Fibroblast of upper back skin (primary cell): ENCODE data around the gene SLC19A3.
A peak's percentile ranks its signal among the peaks of the same experiment; 100 is the strongest.
"Not testable (repeated sequence)": the region's sequence is repeated elsewhere in the genome, so short reads cannot be mapped to it uniquely, and the experiment has no call there.

Experiments
- DNase-seq: peaks from one replicate; pipeline ENCODE4 v3.0.0-alpha.2; 2013

The SLC19A3 gene

DNA sequence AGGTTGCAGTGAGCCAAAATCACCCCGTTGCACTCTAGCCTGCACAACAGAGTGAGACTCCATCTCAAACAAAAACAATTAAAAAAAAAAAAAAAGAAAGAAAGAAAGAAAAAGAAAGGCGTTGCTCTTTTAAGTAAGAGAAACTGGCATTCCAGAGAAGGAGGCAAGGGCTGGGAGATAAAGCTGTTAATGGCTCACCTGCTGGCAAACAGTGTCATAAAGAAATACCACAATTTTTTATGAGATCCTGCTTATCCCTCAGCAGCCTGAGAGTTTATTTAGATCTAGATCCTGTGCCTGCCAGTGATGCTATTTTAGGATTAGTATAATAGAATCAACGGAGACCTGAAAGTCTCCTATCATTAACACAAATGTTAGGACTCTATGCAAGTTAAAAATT, 16.3 kb downstream of the SLC19A3 start:
- no peak for DNase-seq

DNA sequence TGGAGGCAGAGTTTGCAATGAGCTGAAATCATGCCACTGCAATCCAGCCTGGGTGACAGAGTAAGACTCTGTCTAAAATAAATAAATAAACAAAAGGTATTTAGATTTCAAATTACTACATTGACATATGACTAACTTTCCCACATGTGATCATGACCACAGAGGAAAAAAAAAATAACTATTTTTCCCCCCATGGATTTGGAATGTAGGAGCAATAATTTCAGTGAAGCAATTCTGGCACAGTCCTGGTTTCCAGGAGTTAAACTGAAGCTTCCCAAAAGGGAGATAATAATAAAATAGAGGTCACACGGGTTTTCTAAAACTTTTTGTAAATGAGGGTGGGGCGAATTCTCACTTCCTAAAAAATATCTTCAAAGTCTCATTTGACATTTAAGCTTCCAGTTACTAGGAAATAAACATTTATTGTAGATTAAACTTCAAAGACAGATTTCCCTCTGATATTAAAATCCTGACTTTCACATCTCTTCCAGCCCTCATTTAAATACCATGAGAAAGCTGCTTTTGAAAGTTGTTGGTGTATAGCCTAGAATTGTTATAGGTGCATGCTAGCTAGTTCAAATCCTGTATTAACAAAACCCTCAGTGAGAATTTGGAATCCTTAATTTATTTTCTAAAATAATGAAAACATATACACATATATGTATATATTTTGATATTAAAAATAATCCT, 20.7 kb downstream of the SLC19A3 start:
- DNase-seq: no peak

DNA sequence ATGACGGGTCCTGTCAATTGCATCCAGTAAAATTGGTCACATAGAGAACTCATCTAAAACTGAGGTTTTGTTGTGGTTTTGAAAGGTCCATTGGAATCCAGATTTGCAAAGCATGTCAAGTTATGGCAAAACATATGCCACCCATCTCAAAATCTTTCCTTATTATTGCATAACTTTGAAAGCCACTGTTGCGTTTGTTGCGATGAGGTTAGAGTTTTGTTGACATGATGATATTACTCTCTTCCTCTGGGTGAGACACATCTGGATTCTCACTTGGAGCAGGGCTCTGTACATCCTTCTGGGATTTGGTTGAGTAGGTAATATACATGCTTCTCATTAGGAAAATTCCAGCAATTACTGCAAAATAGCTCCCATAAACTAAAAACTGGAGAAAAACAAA, 30.6 kb downstream of the SLC19A3 start:
- DNase-seq: no peak

DNA sequence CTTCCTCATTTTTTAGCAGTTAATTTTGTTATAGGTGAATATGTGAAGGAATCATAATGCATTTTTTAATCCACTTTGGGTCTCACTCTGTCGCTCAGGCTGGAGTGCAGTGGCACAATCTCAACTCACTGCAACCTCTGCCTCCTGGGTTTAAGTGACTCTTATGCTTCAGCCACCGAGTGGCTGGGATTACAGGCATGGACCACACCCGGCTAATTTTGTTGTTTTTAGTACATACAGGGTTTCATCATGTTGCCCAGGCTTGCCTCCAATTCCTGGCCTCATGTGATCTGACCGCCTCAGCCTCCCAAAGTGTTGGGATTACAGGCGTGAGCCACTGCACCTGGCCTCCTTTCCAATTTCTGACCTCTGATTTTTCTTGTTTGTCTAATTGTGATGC, 33.6 kb downstream of the SLC19A3 start:
- DNase-seq: no peak

DNA sequence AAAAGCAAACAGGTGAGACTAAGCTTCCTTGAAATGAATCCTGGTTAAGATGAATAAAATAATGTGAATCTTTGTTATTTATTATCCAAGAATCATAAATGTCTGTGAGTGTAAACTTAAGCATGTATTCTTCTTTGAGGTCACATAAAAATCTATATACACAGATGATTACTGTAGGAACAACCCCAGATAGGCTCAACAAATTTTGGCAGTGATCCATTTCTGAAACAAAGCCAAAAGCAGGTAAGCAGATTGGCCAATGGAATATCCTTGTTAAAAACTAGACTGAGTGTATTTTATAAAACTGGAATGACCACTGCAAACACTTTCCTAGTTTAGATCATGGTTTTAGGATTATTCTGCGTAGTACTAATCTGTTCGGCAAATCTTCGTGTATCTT, 39.9 kb downstream of the SLC19A3 start:
- DNase-seq: no peak

DNA sequence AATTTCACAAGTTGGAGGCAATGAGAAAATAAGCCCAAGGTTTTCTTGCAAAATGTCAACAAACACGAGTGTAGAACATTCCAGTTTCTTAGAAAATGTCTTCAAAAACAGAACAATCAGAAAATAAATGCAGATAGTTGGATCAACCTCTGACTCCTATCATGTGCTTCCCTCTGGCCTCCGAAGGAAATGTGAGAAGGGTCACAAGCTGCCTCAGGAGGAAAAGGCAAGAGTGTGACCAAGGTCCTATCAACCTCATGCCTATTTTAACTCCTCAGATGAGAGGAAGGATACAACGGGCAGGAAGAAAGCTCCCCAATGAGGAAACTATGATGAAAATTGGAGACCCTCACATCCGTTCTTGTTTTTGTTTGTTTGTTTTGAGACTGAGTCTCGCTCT, 43.3 kb downstream of the SLC19A3 start:
- DNase-seq: no peak

DNA sequence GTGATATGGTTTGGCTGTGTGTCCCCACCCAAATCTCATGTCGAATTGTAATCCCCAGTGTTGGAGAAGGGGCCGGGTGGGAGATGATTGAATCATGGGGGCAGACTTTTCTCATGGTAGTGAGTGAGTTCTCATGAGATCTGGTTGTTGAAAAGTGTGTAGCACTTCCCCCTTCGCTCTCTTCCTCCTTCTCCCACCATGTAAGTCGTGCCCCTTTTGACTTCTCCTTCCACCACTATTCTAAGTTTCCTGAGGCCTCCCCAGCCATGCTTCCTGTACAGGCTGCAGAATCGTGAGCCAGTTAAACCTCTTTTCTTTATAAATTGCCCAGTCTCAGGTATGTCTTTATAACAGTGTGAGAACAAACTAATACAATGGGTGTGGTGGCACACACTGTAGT, 44.2 kb downstream of the SLC19A3 start:
- not testable (repeated sequence) for DNase-seq

DNA sequence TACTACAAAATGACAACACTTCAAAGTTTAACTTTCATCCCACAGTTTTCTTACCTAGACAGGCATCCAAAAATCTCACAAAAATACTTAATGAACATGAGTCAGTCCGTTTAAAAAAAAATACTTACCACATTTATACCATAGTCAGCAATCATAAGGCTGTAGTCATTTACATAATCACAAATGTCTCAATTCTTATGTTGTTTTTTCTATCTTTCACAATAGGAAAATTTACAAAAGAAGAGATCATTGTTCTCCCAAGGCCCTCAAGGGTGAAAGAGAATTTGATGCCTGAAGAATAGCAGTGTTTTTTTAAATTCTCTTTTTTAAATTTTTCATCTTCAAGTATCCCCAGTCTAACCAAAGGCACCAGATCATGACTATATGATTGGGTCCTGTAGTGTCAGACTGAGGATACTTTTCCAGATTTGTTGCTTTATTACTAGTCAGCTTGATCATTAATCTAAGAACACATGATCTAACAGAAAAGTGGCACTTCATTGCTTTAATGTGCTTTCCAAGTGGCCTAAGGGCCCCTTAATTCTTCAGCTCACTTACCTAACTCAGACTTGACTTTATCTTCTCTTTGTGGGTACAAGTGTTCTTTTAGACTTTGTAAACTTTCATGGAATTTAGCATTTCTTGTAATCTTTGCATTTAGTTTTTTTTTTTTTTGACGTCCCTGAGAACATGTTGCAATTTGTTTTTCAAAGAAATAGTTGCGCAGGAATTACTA, 46.5 kb downstream of the SLC19A3 start:
- no peak for DNase-seq

DNA sequence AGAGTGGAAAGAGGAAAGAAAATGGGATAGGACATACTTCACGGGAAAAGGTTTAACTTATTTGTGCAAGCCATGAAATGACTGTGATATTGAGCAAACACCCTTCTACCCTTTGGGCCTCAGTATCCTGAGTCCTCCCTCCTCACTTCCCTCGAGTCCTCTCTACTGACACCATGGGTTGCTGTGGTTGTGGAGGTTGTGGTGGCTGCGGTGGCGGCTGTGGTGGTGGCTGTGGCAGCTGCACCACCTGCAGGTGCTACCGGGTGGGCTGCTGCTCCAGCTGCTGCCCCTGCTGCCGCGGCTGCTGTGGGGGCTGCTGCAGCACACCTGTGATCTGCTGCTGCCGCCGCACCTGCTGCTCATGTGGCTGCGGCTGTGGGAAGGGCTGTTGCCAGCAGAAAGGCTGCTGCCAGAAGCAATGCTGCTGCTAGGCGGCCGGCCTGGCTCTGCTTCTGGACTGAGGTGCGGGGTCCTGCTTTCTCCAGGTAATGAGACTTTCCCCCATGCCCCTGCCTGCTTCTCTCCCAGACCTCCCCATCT, 51.1 kb downstream of the SLC19A3 start, which contains the start of gene SCYGR5:
Gene SCYGR5, plus strand, starts transcription at position 174 of the 540 bp plus-strand sequence. Its CDS starts 0 bp downstream, at position 174.
- DNase-seq: not testable (repeated sequence)

DNA sequence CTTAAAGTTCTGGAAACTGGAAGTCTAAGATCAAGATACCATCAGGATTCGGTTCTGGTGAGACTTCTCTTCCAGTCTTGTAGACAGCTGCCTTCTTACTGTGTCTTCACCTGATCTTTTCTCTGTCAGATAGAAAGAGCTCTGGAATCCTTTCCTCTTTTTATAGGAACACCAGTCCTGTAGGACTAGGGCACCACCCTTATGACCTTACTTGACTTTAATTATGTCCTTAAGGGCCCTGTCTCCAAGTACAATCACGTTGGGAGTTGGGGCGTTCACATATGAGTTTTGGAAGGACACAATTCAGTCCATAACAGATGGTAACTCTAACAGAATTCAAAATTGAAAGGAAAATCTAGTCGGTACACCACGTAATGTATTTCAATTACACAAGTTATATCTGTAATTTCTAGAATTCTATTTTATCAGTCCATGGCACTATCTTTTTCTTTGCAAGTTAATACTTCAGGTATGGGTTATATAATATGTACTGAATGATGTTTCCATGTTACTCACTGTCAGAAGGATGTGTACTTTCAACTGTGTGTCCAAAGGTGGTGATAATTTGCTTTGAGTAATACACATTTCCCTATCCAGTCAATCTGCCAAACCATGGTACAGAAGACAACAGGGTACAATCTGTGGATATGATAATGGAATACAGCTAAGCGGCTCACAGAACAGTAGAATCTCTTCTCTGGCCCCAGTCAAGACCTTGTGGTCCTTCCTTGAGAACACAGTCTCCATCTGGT, 52.5 kb downstream of the SLC19A3 start:
- DNase-seq: no peak

DNA sequence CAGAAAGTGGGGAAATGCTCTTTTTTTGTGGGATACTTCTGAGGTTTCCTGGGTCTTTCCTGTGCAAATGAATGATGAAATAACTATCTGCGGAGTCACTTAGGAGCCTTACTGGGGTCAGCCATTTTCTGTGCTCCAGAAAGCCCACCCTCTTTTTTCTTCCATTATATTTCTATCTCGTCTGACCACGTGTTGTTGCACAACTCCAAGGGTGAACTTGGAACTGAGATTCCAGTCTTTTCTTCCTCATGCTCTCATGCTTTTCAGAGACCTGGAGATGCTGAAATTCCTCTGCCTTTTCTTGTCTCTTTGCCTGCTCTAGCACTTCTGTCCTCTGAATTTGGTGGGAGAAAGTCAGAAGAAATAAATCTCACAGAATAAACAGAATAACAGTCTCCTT, 56.0 kb downstream of the SLC19A3 start:
- DNase-seq: no peak

DNA sequence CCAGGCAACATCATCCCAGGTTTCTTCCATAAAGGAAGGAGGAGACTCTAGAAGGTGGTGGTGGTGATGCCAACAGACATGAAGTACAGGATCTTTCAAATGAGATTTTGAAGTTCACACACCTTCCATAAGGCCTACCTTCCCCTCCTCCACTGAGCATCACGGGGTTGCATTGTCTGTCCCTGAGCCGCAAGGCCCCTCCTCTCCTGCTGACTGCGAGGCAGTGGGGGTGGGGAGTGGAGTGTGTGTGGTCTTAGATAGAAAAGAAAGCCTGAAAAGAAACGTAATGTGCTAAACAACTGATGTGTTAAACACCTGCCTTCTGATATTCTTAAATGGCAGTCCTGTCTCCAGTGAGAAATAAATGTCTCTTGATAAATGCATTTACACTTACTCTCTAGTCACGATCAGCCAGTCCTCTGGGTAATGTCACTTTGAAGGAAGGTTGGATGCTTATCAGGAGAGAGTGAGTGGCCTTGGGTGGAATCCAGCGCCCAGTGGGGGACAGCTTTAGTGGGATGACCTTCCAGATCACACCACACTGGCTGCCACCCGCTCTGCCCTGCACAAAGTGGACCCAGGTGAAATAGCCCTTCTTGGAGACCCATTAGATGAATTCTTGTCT, 56.7 kb downstream of the SLC19A3 start:
- no peak for DNase-seq

DNA sequence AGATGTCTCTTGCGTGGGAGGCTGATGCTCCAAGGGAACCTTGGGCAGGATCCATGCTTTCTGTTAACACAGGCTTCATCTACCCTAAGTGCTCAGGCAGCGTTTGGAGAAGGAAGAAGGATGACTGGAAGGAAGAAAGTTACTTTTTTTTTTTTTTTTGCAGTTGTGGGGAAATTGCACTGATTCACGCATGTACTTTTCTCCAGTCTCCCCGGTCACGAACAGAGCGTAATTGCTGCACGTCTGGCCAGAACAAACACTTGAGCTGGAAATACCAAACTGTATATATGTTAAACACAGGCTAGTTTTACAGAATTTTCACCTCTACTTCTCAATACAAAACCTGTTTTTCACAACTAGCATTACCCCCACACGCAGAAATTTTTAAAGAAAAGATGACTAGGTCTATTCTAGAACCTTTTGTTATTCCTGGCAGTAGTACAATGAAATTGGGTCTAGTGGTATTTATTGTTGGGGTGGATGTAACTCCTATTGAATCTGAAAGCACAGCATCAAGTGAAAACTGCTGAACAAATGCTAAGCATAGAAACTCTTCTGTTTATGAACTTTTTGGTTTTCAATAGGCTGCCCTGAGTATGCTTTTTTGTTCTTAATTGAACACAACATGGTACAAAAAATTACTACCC, 60.5 kb downstream of the SLC19A3 start:
- no peak for DNase-seq

DNA sequence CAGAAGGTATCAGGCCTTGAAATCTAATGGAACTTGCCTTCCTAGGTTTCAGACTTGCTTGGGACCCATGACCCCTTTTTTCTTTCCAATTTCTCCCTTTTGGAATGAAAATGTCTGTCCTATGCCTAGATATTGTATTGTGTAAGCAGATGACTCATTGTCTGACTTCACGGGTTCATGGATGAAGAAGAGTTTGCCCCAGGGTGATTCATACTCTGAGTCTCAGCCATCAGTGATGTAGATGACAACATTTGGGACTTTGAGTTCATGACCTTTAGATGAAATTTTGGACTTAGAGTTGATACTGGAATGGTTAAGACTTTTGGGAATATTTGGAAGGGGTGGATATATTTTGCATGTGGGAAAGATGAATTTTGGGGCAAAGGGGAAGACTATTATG, 62.4 kb downstream of the SLC19A3 start:
- peak; percentile 84 for DNase-seq

DNA sequence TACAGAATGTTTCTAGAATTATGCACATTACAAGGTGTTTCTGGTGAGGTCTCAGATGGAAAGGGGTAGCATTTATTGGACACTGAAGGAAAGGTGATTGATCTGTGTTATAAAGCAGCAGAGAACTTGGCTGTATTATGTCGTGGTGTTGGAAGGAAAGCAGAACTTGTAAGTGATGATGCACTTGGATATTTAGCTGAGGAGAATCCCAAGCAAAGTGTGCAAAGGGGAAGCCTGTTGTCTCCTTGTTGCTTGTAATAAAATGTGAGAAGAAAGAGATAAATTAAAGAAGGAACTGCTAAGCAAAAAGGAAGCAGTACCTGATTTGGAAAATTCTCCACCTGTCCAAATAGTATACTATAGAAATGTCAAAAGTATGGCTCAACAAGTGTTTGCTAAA, 63.4 kb downstream of the SLC19A3 start:
- no peak for DNase-seq

DNA sequence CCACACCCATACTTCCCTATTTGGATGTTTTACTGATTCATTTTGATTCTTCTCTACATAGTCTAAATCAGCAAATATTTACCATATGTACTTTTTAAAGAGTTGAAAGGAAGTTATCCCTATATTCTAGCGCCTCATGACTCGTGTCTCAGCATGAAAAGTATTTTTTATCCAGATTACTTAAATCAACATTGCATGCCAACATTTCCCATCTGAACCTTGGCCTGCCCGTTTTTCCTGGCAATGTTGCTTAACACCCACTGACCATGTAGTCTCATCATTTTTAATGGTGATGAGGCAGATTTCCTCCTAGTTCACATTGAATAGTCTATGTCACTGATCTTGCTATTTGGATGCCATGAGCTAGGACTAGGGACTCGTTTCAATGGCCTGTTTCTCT, 64.4 kb downstream of the SLC19A3 start:
- peak; percentile 20 for DNase-seq

DNA sequence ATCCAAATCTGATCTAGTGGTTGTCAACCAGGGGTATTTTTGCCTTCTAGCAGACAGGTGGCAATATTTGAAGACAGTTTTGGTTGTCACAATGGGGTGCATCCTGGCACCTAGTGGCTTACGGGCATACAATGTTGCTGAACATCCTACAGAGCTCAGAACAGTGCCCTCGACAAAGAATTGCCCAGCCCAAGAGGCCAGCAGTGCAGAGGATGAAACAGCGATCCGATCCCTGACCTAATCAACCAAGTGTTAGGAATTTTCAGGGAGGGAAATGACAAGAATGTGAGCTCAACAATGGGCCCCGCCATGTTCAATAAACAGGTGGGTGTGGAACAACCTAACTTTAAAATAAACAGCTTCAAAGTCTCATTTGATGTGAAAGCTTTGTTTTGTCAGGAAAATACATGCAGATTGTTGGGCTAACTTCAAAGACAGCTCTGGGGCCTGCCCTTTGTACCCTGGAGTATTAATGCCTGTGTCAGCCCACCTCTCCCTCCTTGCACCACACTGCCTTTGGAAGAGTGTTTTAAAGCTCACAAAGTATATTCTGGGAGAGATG, 73.8 kb downstream of the SLC19A3 start:
- DNase-seq: no peak

DNA sequence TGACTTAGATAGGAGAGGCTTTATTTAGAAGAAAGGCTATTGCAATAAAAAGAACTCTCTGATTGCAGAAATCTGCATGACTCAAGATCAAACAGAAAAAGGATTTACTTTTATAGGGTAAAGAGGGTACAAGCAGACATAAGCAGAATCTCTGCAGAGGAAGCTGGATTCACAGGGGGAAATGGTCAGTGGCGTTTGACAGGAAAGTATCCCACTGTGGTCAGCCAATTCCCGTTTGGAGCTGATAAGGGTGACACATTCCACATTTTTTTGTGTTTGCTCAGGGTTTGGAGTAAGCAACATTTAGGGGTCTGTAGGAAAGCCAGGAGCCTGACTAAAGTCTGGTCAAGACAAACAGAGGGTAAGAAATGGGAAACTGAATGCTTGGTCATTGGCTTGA, 75.2 kb downstream of the SLC19A3 start:
- DNase-seq: no peak

DNA sequence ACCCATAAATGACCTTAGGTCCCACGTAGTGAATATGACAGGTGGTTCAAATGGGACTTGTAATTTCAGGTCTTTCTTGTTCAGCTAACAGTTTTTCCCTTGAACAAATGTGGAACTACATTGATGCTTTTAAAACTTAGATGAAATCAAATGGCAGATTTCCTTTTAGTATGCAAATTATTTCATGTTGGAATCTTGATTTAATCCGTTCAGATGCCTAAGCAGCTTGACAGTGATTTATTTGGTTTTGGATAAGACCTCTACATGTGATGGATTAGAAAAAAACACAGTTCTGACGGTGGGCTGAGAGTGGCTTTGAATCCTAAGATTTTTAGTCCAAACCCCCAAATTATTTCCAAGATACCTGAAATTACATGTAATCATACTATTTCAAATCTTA, 83.6 kb downstream of the SLC19A3 start:
- no peak for DNase-seq
